ENCODE data around the gene MCC. TPM values are rescaled to one million over a fixed set of nuclear protein-coding genes. Genes with fewer than 3 reads are reported as not detected.

The MCC gene
- polyA plus RNA-seq, 2 of the 4 experiments (the other 2 are of a cell fraction) = 0.09 to 0.10 TPM

DNA sequence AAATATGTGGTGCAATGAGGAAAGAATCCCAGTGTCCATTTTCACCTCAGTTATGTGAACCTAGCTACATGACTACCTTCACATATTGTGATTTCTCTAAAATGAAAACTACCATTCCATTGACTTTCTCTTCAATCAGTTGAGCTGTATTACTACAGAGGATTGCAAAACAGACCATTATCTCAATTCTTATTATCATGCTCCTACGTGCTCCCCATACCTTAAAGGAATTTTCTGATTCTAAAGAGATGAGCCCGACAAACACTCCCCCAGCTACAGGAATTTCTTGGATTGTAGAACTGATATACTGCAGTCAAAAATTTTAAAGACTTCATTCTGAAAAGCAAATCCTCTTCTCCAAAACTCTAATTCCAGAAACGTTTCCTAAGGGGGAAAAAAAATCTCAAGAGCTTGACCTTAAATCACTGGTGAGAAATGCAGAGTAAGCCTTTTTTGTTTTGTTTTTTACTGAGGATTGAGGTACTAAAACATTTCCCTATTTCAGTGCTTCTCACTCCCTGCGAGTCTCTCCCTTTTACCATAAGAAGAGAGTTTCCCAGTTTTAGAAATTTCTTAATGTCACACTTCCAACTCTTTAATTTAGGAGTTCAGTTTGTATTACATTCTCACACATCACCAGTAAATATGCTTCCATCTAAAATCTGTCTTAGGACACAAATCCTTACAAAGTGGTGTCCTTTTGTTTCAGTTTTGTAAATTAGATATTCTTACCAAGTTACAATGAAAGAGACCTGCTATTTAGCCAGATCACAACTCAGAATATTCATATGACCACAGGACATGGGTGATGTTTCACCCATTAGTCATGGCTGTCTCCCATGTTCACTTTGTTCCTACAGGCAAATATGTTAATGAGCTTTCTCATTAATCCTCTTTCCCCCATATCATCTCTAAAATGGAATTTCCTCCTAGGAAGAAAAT lies 257.3 kb downstream of the MCC start:
- no peaks in the 10 kb centered on the region for H3K9me3 ChIP-seq
- peak; percentile 75 for TF ChIP-seq MAFK (IDR thresholded peaks at IDR 0.05; ENCODE audit: partially characterized antibody)
- TF ChIP-seq CEBPB (IDR thresholded peaks at IDR 0.05) = no peak
- no peak for TF ChIP-seq KDM1A (IDR thresholded peaks at IDR 0.05; ENCODE audit: low read depth)
- ChIA-PET POLR2A (no interaction called here), CTCF (no interaction called here)
- H3K27ac ChIP-seq = no peak overlapping the region
- H3K4me1 ChIP-seq = no peaks in the 10 kb centered on the region
- H3K4me3 ChIP-seq = no peak overlapping the region
- H3K4me2 ChIP-seq = no peak overlapping the region
- no peak for DNase-seq (ENCODE audit: low read depth in 1 of 2, low spot score in 1 of 2)
- 6% methylated on average over 4 of the region's 4 CpGs for WGBS (ENCODE audit: missing lambda C conversion rate)
- ATAC-seq = no peak
- no peak for FAIRE-seq

DNA sequence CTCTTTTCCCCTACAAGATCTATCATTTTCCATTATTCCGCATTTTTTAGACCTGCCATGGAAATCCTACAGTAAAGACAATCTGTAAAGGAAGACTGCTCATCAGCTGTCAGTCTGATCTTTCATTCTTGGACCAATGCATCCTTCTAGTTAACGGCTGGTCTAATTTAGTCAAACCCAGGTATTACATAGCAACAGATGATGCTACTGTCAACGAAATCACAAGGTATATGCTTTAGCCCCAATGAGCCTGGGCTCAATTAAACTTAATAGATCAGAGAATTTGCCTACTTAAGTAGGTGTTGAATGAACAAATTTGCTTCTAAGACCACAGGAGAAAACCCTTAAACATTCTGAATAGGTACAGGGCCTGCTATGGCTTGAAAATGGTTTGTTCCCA lies 260.5 kb downstream of the MCC start:
- no peak for DNase-seq (ENCODE audit: low read depth in 1 of 2, low spot score in 1 of 2)
- CTCF ChIA-PET = no interaction called here
- no peaks in the 10 kb centered on the region for H3K4me1 ChIP-seq
- POLR2A ChIA-PET = no interaction called here
- H3K9me3 ChIP-seq = no peaks in the 10 kb centered on the region
- ATAC-seq = no peak
- H3K4me2 ChIP-seq = no peak overlapping the region
- TF ChIP-seq RFX5 (IDR thresholded peaks at IDR 0.05) (peak; percentile 78), MAFK (IDR thresholded peaks at IDR 0.05; ENCODE audit: partially characterized antibody) (no peak), RCOR1 (IDR thresholded peaks at IDR 0.05; ENCODE audit: low read depth, low read length) (no peak), FOSL2 (IDR thresholded peaks at IDR 0.05) (no peak), FOSL2 (CRISPR knock-in tag; IDR thresholded peaks at IDR 0.05) (no peak), HEYL (CRISPR knock-in tag; IDR thresholded peaks at IDR 0.05) (no peak)
- TF ChIP-seq, protein P1, sequence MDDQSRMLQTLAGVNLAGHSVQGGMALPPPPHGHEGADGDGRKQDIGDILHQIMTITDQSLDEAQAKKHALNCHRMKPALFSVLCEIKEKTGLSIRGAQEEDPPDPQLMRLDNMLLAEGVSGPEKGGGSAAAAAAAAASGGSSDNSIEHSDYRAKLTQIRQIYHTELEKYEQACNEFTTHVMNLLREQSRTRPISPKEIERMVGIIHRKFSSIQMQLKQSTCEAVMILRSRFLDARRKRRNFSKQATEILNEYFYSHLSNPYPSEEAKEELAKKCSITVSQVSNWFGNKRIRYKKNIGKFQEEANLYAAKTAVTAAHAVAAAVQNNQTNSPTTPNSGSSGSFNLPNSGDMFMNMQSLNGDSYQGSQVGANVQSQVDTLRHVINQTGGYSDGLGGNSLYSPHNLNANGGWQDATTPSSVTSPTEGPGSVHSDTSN (IDR thresholded peaks at IDR 0.05) = no peak
- TF ChIP-seq, protein P2, sequence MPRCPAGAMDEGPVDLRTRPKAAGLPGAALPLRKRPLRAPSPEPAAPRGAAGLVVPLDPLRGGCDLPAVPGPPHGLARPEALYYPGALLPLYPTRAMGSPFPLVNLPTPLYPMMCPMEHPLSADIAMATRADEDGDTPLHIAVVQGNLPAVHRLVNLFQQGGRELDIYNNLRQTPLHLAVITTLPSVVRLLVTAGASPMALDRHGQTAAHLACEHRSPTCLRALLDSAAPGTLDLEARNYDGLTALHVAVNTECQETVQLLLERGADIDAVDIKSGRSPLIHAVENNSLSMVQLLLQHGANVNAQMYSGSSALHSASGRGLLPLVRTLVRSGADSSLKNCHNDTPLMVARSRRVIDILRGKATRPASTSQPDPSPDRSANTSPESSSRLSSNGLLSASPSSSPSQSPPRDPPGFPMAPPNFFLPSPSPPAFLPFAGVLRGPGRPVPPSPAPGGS (IDR thresholded peaks at IDR 0.05) = no peak
- TF ChIP-seq, protein P3, sequence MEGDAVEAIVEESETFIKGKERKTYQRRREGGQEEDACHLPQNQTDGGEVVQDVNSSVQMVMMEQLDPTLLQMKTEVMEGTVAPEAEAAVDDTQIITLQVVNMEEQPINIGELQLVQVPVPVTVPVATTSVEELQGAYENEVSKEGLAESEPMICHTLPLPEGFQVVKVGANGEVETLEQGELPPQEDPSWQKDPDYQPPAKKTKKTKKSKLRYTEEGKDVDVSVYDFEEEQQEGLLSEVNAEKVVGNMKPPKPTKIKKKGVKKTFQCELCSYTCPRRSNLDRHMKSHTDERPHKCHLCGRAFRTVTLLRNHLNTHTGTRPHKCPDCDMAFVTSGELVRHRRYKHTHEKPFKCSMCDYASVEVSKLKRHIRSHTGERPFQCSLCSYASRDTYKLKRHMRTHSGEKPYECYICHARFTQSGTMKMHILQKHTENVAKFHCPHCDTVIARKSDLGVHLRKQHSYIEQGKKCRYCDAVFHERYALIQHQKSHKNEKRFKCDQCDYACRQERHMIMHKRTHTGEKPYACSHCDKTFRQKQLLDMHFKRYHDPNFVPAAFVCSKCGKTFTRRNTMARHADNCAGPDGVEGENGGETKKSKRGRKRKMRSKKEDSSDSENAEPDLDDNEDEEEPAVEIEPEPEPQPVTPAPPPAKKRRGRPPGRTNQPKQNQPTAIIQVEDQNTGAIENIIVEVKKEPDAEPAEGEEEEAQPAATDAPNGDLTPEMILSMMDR (IDR thresholded peaks at IDR 0.05) = no peak
- no peak overlapping the region for H3K4me3 ChIP-seq
- H3K27ac ChIP-seq = no peak overlapping the region
- no peak for FAIRE-seq
- 9% methylated on average over 3 of the region's 3 CpGs for WGBS (ENCODE audit: missing lambda C conversion rate)

DNA sequence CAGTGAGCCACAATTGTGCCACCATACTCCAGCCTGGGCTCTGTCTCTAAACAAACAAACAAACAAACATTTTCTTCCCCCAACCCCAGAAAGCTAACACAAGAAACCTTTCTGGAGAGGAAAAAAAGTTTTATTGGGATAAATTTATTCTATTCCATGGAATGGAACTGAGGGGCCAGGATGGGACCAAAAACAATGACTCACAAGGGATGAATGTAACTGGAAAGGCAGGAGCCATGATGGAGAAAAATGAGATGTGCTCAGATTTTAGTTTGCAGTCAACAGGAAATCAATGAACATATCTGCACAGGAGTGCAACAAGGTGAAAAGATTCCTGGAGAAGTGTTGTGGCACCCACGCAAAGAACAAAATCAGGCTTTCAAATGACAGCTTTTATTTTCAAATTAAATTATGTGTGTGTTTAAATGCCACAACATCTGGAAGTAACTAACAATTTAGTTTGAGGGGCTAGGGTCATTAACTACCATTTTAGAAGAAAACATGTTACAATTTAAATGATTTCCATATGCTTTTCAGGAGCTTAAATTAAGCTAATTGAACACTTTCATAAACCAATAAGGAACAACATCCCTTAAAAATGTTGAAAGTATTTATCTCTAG lies 262.0 kb downstream of the MCC start:
- TF ChIP-seq BHLHE40 (IDR thresholded peaks at IDR 0.05; ENCODE audit: low read depth, low read length) (no peak), HDAC2 (IDR thresholded peaks at IDR 0.05) (no peak), TP53 (CRISPR knock-in tag; IDR thresholded peaks at IDR 0.05) (no peak), GATA3 (IDR thresholded peaks at IDR 0.05; ENCODE audit: borderline replicate concordance) (no peak), NR3C1 (IDR thresholded peaks at IDR 0.05) (no peak), HEYL (CRISPR knock-in tag; IDR thresholded peaks at IDR 0.05) (no peak), SMC3 (IDR thresholded peaks at IDR 0.05) (no peak), EHF (CRISPR knock-in tag; IDR thresholded peaks at IDR 0.05) (no peak), ZNF302 (CRISPR knock-in tag; IDR thresholded peaks at IDR 0.05) (no peak), FOXS1 (CRISPR knock-in tag; IDR thresholded peaks at IDR 0.05) (no peak), EP300 (IDR thresholded peaks at IDR 0.05) (no peak)
- TF ChIP-seq, protein P4, sequence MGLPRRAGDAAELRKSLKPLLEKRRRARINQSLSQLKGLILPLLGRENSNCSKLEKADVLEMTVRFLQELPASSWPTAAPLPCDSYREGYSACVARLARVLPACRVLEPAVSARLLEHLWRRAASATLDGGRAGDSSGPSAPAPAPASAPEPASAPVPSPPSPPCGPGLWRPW (IDR thresholded peaks at IDR 0.05) = no peak
- TF ChIP-seq, protein P5, sequence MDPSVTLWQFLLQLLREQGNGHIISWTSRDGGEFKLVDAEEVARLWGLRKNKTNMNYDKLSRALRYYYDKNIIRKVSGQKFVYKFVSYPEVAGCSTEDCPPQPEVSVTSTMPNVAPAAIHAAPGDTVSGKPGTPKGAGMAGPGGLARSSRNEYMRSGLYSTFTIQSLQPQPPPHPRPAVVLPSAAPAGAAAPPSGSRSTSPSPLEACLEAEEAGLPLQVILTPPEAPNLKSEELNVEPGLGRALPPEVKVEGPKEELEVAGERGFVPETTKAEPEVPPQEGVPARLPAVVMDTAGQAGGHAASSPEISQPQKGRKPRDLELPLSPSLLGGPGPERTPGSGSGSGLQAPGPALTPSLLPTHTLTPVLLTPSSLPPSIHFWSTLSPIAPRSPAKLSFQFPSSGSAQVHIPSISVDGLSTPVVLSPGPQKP (IDR thresholded peaks at IDR 0.05; ENCODE audit: low read depth, low read length) = no peak
- CTCF ChIA-PET = no interaction called here
- ATAC-seq (no peak), DNase-seq (ENCODE audit: low read depth in 1 of 2, low spot score in 1 of 2) (no peak), FAIRE-seq (peak; percentile 67)
- H3K4me3 ChIP-seq = no peak overlapping the region
- no peak overlapping the region for H3K4me2 ChIP-seq
- POLR2A ChIA-PET = no interaction called here
- H3K27ac ChIP-seq = no peak overlapping the region
- H3K4me1 ChIP-seq = no peaks in the 10 kb centered on the region
- H3K9me3 ChIP-seq = no peaks in the 10 kb centered on the region
- WGBS (ENCODE audit: missing lambda C conversion rate) = 69% methylated on average over 1 of the region's 1 CpG

All from A549 (cell line).